IMR-90 (cell line): ENCODE data around the gene CLEC19A. TPM values are rescaled to one million over a fixed set of nuclear protein-coding genes. Genes with fewer than 3 reads are reported as not detected.

Experiments used
- ATAC-seq: fragments of 200-7000 bp; cut with Tn5 transposase; 2 replicates; pipeline ENCODE4 v1.9.1; 2020; ENCODE audit warnings: low read depth, mild to moderate bottlenecking, moderate library complexity
- BruUV-seq: library from RNA; stranded (reverse); fragments of 400-500 nt; replicated peaks from 2 replicates; lab custom pipeline; 2021; lab: Mats Ljungman, UMichigan
- CTCF ChIA-PET: fragments of 300-600 bp; formaldehyde crosslinking; extraction: SDS; loops from one replicate; lab custom pipeline; 2021; ENCODE audit warnings: antibody characterized with exemption; lab: Yijun Ruan, JAX
- POLR2A ChIA-PET: fragments of 300-600 bp; sonication (Branson Sonifier 250); formaldehyde crosslinking; loops from one replicate; lab custom pipeline; 2022; ENCODE audit warnings: antibody characterized with exemption; ENCODE audit not compliant: unreplicated experiment; lab: Charles Lee
- DNase-seq: peaks from one replicate; pipeline ENCODE4 v3.0.0; 2013
- H2AFZ ChIP-seq: replicated peaks from 2 replicates; pipeline ENCODE3; 2013; ENCODE audit warnings: low read length, mild to moderate bottlenecking; ENCODE audit not compliant: poor library complexity
- H2AK5ac ChIP-seq: 2 replicates; pipeline ENCODE4 v1.6.1; 2013; ENCODE audit warnings: low read depth, low read length, inconsistent platforms
- H2AK9ac ChIP-seq: replicated peaks from 2 replicates; pipeline ENCODE3; 2013; ENCODE audit warnings: mild to moderate bottlenecking, low read depth, low read length, moderate library complexity; ENCODE audit not compliant: poor library complexity
- H2BK120ac ChIP-seq: 2 replicates; pipeline ENCODE4 v1.6.1; 2013; ENCODE audit warnings: low read depth, low read length, inconsistent platforms
- H2BK15ac ChIP-seq: 3 replicates; pipeline ENCODE4 v1.6.1; 2013; ENCODE audit warnings: low read depth, low read length, inconsistent platforms
- H2BK20ac ChIP-seq: 2 replicates; pipeline ENCODE4 v1.6.1; 2013; ENCODE audit warnings: low read depth, mild to moderate bottlenecking, inconsistent platforms, low read length, moderate library complexity
- H2BK5ac ChIP-seq: 2 replicates; pipeline ENCODE4 v1.6.1; 2013; ENCODE audit warnings: mild to moderate bottlenecking, low read depth, low read length, inconsistent platforms; ENCODE audit not compliant: poor library complexity, severe bottlenecking
- H3K14ac ChIP-seq: replicated peaks from 2 replicates; pipeline ENCODE4 v1.6.1; 2013; ENCODE audit warnings: low read depth, low read length, inconsistent platforms
- H3K18ac ChIP-seq: 2 replicates; pipeline ENCODE4 v1.6.1; 2013; ENCODE audit warnings: low read depth, low read length, control low read depth
- H3K23ac ChIP-seq: 2 replicates; pipeline ENCODE4 v1.6.1; 2013; ENCODE audit warnings: low read depth, low read length, inconsistent platforms
- H3K27ac ChIP-seq: 2 replicates; pipeline ENCODE4 v1.5.1; 2013; ENCODE audit warnings: mild to moderate bottlenecking, control low read depth, low read length; ENCODE audit not compliant: insufficient read depth
- H3K27me3 ChIP-seq: 2 replicates; pipeline ENCODE4 v1.6.1; 2013; ENCODE audit warnings: low read length; ENCODE audit not compliant: control insufficient read depth, insufficient read depth
- H3K36me3 ChIP-seq: 2 replicates; pipeline ENCODE4 v1.6.1; 2013; ENCODE audit warnings: low read length, mixed read lengths; ENCODE audit not compliant: control insufficient read depth, insufficient read depth
- H3K4ac ChIP-seq: 2 replicates; pipeline ENCODE4 v1.6.1; 2013; ENCODE audit warnings: low read depth, low read length, inconsistent platforms
- H3K4me1 ChIP-seq: 2 replicates; pipeline ENCODE4 v1.6.1; 2013; ENCODE audit warnings: low read length, mixed read lengths; ENCODE audit not compliant: control insufficient read depth, insufficient read depth
- H3K4me2 ChIP-seq: 2 replicates; pipeline ENCODE4 v1.6.1; 2013; ENCODE audit warnings: low read depth, mild to moderate bottlenecking, control low read depth, low read length, moderate library complexity
- H3K4me3 ChIP-seq: 2 replicates; pipeline ENCODE4 v1.5.1; 2013; ENCODE audit warnings: low read depth, mild to moderate bottlenecking, control low read depth, low read length, moderate library complexity; ENCODE audit not compliant: insufficient read depth
- H3K56ac ChIP-seq: 2 replicates; pipeline ENCODE4 v1.6.1; 2013; ENCODE audit warnings: low read length, inconsistent platforms; ENCODE audit not compliant: insufficient read depth; ENCODE audit errors: extremely low read depth
- H3K79me1 ChIP-seq, 2 experiments: 2 replicates each; pipeline ENCODE4 v1.6.1; 2013; ENCODE audit warnings: low read length in 2 of 2, inconsistent platforms in 1 of 2, low read depth in 1 of 2
- H3K9ac ChIP-seq: 2 replicates; pipeline ENCODE4 v1.6.1; 2013; ENCODE audit warnings: low read depth, low read length, control low read depth
- H3K9me1 ChIP-seq: 2 replicates; pipeline ENCODE4 v1.6.1; 2013; ENCODE audit warnings: low read length, inconsistent platforms; ENCODE audit not compliant: insufficient read depth
- H3K9me3 ChIP-seq: 2 replicates; pipeline ENCODE4 v1.6.1; 2013; ENCODE audit warnings: low read length; ENCODE audit not compliant: control insufficient read depth, insufficient read depth
- H4K20me1 ChIP-seq: 2 replicates; pipeline ENCODE4 v1.6.1; 2013; ENCODE audit warnings: low read length, inconsistent platforms; ENCODE audit not compliant: insufficient read depth
- H4K5ac ChIP-seq: 2 replicates; pipeline ENCODE4 v1.6.1; 2013; ENCODE audit warnings: mild to moderate bottlenecking, low read depth, low read length, control low read depth
- H4K8ac ChIP-seq, 2 experiments: 2 replicates each; pipeline ENCODE4 v1.6.1; 2013; ENCODE audit warnings: low read depth in 2 of 2, low read length in 2 of 2, control low read depth in 1 of 2, inconsistent platforms in 1 of 2
- H4K91ac ChIP-seq: 2 replicates; pipeline ENCODE4 v1.6.1; 2013; ENCODE audit warnings: low read depth, low read length, inconsistent platforms; ENCODE audit not compliant: insufficient read depth
- BHLHE40 ChIP-seq: fragments of 150-350 bp; IDR thresholded peaks from 2 replicates; pipeline ENCODE4 v1.6.1; 2016; ENCODE audit warnings: mild to moderate bottlenecking, low read depth, low read length
- CEBPB ChIP-seq: IDR thresholded peaks from 2 replicates; pipeline ENCODE4 v1.6.1; 2012; ENCODE audit warnings: low read depth, low read length, improper control_type of control experiment
- FOS ChIP-seq: fragments of 150-350 bp; IDR thresholded peaks from 2 replicates; pipeline ENCODE4 v1.6.1; 2016; ENCODE audit warnings: low read depth, low read length
- MAFK ChIP-seq: IDR thresholded peaks from 2 replicates; pipeline ENCODE4 v1.6.1; 2012; ENCODE audit warnings: low read depth, low read length, improper control_type of control experiment
- MXI1 ChIP-seq: IDR thresholded peaks from 2 replicates; pipeline ENCODE4 v1.6.1; 2012; ENCODE audit warnings: low read depth, mild to moderate bottlenecking, low read length, moderate library complexity, borderline replicate concordance
- NFE2L2 ChIP-seq: fragments of 150-350 bp; IDR thresholded peaks from 2 replicates; pipeline ENCODE4 v1.6.1; 2016; ENCODE audit warnings: low read depth, mild to moderate bottlenecking, low read length
- POLR2A ChIP-seq: IDR thresholded peaks from 2 replicates; pipeline ENCODE4 v1.6.1; 2012; ENCODE audit warnings: mild to moderate bottlenecking, low read depth, low read length
- RAD21 ChIP-seq: IDR thresholded peaks from 2 replicates; pipeline ENCODE4 v1.6.1; 2012; ENCODE audit warnings: low read length, improper control_type of control experiment
- RFX5 ChIP-seq: IDR thresholded peaks from 2 replicates; pipeline ENCODE4 v1.8.0; 2012; ENCODE audit warnings: low read depth, mild to moderate bottlenecking, low read length, moderate library complexity
- WGBS, 2 experiments: methylation state at CpG; one replicate each; pipeline versions ENCODE4 v1.1.5 to v1.1.7; 2013; ENCODE audit warnings: missing lambda C conversion rate in 2 of 2; ENCODE audit not compliant: insufficient read length in 1 of 2; ENCODE audit errors: extremely low coverage in 2 of 2; 5-methylcytosine and 5-hydroxymethylcytosine counted together
- dilution Hi-C: fragments of 300-500 bp; cut with HindIII; formaldehyde crosslinking; loops from one replicate; pipeline ENCODE4 v1.14.3; 2018; ENCODE audit warnings: low sequenced_read_pairs; ENCODE audit not compliant: unreplicated experiment
- in situ Hi-C: fragments of 300-500 bp; cut with MboI; formaldehyde crosslinking; loops from 3 replicates; pipeline ENCODE4 v1.14.3; 2019; ENCODE audit warnings: low sequenced_read_pairs, inconsistent platforms, mixed read lengths
- intact Hi-C: fragments of 100-400 bp; cut with micrococcal nuclease; formaldehyde crosslinking; loops from 2 replicates; pipeline ENCODE4 v1.10.0; 2022
- polyA plus RNA-seq, 3 experiments: library from polyadenylated mRNA; depleted of rRNA; stranded (reverse); fragments of >200 nt; gene quantifications; 2 replicates each; pipeline ENCODE4 v1.2.3, GENCODE V29; 2012; ENCODE audit warnings: low replicate concordance in 1 of 3
- total RNA-seq: library from RNA; depleted of rRNA; stranded (reverse); fragments of >200 nt; gene quantifications from 2 replicates; pipeline ENCODE4 v1.2.3, GENCODE V29; 2012
- TF ChIP-seq, protein P1 (sequence below): fragments of 150-350 bp; IDR thresholded peaks from 2 replicates; pipeline ENCODE4 v1.6.1; 2017; ENCODE audit warnings: mild to moderate bottlenecking, antibody characterized with exemption, low read length, low read depth
- TF ChIP-seq, protein P2 (sequence below): conservative IDR thresholded peaks from 2 replicates; pipeline ENCODE4 v1.5.1; 2012; ENCODE audit warnings: mild to moderate bottlenecking, low read depth, low read length, improper control_type of control experiment
- TF ChIP-seq, protein P3 (sequence below): fragments of 150-350 bp; IDR thresholded peaks from 2 replicates; pipeline ENCODE4 v1.6.1; 2016; ENCODE audit warnings: low read depth, mild to moderate bottlenecking, low read length, moderate library complexity, borderline replicate concordance

Gene CLEC19A
- total and polyA plus RNA-seq, 2 of the 4 experiments (the other 2 are of a cell fraction), result not detected

DNA sequence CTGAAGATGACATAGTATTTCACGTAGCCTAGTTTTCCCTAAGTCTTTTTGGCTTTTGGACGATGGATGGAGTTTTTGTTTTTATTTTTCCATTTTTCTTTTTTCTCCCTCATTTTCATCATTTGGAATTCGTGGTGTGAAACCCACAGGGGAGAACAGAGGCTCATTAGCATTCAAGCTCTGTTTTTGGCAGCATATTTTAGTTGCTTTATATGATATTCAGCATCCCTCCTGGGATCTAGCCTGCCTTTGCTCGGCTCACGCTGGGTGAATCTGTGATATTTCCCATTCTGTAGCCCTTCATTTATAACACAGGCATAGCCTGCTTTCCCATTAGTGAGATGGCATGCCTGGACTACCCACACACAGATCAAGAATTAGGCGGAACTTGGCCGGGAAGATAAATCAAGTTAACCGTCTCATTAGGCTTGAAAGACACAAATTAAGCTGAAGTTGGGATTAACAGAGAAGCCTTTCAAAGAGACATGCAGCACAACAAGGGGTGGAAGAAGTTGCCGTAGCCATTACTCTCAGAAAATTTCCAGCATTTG, 20.1 kb upstream of the CLEC19A start:
- CTCF ChIA-PET, result interaction anchor here (0.5 kb wide), 1 partner anchor 169 kb away, joined by 4 read pairs; no protein-coding TSS in a partner anchor

More for the DNA sequence above, 20.1 kb upstream of the CLEC19A start:
- H2BK5ac ChIP-seq, result no peak overlapping the region
- no peaks in the 10 kb centered on the region for H3K4me1 ChIP-seq
- no peak overlapping the region for H3K56ac ChIP-seq
- ATAC-seq (no peak), DNase-seq (no peak)
- H2BK120ac ChIP-seq, result no peak overlapping the region
- dilution Hi-C loops, result no loop called here
- in situ Hi-C loops, result no loop called here
- H3K9me1 ChIP-seq, result no peaks in the 10 kb centered on the region
- WGBS, 2 experiments, result 68% methylated on average over 3 of the region's 9 CpGs; no CpG with 5 or more reads in 1 of the 2 experiments
- no peak overlapping the region for H2BK20ac ChIP-seq
- POLR2A ChIA-PET, result no interaction called here
- no peak overlapping the region for H2BK15ac ChIP-seq
- no peak overlapping the region for H2AFZ ChIP-seq
- H3K9me3 ChIP-seq, result no peaks in the 10 kb centered on the region
- H4K20me1 ChIP-seq, result no peaks in the 10 kb centered on the region
- no peak overlapping the region for H3K4me2 ChIP-seq
- H3K9ac ChIP-seq, result no peak overlapping the region
- intact Hi-C loops, result loop anchor here (10.0 kb wide), 1 partner anchor 71 kb away; no protein-coding TSS in a partner anchor
- TF ChIP-seq BHLHE40 (no peak), MAFK (no peak), FOS (no peak), RFX5 (no peak), MXI1 (no peak), CEBPB (no peak), NFE2L2 (no peak), RAD21 (no peak), POLR2A (no peak)
- TF ChIP-seq, protein P1, sequence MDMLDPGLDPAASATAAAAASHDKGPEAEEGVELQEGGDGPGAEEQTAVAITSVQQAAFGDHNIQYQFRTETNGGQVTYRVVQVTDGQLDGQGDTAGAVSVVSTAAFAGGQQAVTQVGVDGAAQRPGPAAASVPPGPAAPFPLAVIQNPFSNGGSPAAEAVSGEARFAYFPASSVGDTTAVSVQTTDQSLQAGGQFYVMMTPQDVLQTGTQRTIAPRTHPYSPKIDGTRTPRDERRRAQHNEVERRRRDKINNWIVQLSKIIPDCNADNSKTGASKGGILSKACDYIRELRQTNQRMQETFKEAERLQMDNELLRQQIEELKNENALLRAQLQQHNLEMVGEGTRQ, result no peak
- TF ChIP-seq, protein P2, sequence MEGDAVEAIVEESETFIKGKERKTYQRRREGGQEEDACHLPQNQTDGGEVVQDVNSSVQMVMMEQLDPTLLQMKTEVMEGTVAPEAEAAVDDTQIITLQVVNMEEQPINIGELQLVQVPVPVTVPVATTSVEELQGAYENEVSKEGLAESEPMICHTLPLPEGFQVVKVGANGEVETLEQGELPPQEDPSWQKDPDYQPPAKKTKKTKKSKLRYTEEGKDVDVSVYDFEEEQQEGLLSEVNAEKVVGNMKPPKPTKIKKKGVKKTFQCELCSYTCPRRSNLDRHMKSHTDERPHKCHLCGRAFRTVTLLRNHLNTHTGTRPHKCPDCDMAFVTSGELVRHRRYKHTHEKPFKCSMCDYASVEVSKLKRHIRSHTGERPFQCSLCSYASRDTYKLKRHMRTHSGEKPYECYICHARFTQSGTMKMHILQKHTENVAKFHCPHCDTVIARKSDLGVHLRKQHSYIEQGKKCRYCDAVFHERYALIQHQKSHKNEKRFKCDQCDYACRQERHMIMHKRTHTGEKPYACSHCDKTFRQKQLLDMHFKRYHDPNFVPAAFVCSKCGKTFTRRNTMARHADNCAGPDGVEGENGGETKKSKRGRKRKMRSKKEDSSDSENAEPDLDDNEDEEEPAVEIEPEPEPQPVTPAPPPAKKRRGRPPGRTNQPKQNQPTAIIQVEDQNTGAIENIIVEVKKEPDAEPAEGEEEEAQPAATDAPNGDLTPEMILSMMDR, result no peak
- TF ChIP-seq, protein P3, sequence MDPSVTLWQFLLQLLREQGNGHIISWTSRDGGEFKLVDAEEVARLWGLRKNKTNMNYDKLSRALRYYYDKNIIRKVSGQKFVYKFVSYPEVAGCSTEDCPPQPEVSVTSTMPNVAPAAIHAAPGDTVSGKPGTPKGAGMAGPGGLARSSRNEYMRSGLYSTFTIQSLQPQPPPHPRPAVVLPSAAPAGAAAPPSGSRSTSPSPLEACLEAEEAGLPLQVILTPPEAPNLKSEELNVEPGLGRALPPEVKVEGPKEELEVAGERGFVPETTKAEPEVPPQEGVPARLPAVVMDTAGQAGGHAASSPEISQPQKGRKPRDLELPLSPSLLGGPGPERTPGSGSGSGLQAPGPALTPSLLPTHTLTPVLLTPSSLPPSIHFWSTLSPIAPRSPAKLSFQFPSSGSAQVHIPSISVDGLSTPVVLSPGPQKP, result no peak
- H3K4me3 ChIP-seq, result no peak overlapping the region
- H3K18ac ChIP-seq, result no peak overlapping the region
- no peak overlapping the region for H3K14ac ChIP-seq
- H4K91ac ChIP-seq, result no peak overlapping the region
- H3K27me3 ChIP-seq, result no peaks in the 10 kb centered on the region
- H2AK5ac ChIP-seq, result no peak overlapping the region
- H4K8ac ChIP-seq, result no peak overlapping the region
- H3K23ac ChIP-seq, result no peak overlapping the region
- no peak overlapping the region for H3K27ac ChIP-seq
- H3K4ac ChIP-seq, result no peak overlapping the region
- H4K5ac ChIP-seq, result no peak overlapping the region
- no peaks in the 10 kb centered on the region for H3K36me3 ChIP-seq
- H3K79me1 ChIP-seq, result no peaks in the 10 kb centered on the region
- no peak overlapping the region for H2AK9ac ChIP-seq
- no TSS peak for BruUV-seq
